OCI-M1 (cell line): ENCODE results near the gene GLUD1.
"Not testable (repeated sequence)": the region's sequence is repeated elsewhere in the genome, so short reads cannot be mapped to it uniquely, and the experiment has no call there.

Experiments
- DNase-seq: peaks from one replicate; lab custom pipeline; 2025; lab: John Stamatoyannopoulos, UW

The GLUD1 gene

DNA sequence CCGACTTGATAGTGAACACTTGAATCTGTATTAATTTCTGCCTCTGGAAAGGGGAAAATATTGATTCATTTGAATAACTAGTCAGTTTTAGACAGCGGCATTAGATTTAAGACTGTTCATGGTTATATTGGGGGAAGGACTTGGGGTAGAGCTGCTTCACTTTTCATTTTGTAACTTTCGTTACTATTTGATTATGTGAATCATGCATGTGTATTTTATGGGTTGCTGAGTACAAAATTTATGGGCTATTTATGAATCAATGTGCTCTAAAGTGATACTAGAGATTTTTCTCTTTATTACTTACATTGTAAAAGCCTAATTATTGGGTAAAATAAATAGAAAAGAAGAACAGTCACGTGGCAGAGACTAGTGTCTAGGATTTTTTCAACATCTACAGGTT lies 4.9 kb downstream of the GLUD1 start:
- no peak for DNase-seq

DNA sequence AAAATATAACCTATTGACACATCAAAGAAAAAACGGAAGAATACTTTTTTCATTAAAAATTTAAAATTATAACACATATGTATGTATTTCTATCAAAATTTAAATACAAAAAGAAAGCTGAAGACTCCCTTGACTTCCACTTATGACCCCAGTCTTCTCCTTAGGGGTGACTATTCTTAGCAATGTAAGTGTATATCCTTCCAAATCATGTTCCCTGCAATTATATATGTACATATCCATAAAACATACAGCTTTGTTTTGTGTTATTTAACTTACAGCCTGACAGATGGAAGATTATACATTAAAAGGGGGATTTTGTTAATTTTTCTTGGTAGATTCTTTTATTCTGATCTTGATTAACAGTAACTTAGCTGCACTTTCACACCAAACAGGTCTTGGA lies 9.1 kb downstream of the GLUD1 start:
- no peak for DNase-seq

DNA sequence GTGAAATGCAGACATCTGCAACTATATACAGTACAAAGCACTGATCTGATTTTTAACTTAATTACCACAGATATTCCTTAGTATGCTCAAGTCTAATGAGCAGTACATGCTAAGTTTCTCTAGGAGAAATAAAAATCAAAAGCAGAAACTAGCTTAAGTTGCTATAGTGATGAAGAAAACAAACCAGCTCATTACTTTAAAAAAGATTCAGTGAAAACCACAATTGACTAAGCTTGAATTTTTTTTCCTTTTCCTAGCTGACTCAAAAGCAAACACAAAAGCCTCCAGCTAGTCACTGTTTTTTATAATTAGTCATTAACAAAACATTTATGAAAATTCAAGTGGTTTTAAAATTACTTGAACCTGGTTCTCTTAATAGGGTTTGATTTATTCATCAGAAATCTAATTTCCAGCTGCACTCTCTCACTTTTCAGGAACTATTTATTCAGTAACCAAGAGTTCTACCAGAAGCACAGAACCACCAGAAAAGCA lies 10.3 kb downstream of the GLUD1 start:
- peak; percentile 13 for DNase-seq

DNA sequence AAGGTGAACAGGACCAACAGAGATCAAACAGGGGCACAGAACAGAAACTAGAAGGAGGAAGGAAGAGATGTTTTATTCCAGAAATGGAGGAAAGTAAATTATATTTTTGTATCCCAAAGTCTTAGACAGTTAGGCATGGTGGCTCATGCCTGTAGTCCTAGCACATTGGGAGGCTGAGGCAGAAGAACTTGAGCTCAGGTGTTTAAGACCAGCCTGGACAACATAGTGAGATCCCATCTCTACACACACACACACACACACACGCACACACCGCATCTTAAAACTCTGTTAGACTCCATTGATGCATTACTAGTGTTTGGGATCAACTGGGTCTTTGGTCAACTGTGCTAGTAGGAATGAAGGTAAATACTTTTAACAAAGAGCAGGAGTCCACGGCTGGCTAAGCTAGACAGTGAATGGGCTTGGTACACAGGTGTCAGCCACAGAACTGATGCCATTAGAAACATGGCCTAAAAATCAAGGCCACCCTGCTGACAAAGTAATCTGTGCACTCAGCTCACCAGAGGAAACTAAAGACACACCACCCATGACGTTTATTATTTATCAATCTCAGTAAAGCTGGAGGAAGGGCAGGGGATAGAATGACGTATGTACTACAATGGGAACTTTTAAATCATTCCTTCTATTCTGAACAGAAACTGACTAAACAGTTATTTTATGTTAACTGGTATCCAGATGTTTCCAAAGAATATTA lies 10.9 kb downstream of the GLUD1 start:
- DNase-seq: not testable (repeated sequence)

DNA sequence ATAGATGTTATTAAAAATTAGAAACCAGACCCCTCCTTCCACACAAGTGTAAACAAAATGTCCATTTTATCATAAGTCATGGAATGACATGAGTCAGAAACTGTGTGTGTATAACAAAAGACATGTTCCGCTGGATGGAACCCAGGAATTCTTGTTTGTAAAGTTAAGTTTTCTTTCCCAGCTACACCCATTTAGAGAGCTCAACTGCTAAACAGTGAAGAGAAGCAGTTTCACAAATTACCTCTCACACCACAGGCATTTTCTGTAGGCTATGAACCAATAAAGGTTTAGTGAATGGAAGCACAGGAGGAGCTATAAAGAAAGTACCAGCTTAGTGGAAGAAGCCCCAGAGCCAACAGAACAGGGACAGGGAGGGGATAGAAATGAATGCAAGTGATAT lies 12.4 kb downstream of the GLUD1 start:
- not testable (repeated sequence) for DNase-seq

DNA sequence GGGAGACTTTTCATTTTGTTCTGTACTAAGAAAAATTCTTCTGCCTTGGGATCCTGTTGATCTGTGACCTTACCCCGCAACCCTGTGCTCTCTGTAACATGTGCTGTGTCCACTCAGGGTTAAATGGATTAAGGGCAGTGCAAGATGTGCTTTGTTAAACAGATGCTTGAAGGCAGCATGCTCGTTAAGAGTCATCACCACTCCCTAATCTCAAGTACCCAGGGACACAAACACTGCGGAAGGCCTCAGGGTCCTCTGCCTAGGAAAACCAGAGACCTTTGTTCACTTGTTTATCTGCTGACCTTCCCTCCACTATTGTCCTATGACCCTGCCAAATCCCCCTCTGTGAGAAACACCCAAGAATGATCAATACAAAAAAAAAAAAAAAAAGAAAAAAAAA lies 13.1 kb downstream of the GLUD1 start:
- DNase-seq: not testable (repeated sequence)

DNA sequence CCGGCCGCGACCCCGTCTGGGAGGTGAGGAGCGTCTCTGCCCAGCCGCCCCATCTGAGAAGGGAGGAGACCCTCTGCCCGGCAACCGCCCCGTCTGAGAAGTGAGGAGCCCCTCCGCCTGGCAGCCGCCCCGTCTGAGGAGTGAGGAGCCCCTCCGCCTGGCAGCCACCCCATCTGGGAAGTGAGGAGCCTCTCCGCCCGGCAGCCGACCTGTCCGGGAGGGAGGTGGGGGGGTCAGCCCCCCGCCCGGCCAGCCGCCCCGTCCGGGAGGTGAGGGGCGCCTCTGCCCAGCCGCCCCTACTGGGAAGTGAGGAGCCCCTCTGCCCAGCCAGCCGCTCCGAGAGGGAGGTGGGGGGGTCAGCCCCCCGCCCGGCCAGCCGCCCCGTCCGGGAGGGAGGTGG lies 14.0 kb downstream of the GLUD1 start:
- not testable (repeated sequence) for DNase-seq

DNA sequence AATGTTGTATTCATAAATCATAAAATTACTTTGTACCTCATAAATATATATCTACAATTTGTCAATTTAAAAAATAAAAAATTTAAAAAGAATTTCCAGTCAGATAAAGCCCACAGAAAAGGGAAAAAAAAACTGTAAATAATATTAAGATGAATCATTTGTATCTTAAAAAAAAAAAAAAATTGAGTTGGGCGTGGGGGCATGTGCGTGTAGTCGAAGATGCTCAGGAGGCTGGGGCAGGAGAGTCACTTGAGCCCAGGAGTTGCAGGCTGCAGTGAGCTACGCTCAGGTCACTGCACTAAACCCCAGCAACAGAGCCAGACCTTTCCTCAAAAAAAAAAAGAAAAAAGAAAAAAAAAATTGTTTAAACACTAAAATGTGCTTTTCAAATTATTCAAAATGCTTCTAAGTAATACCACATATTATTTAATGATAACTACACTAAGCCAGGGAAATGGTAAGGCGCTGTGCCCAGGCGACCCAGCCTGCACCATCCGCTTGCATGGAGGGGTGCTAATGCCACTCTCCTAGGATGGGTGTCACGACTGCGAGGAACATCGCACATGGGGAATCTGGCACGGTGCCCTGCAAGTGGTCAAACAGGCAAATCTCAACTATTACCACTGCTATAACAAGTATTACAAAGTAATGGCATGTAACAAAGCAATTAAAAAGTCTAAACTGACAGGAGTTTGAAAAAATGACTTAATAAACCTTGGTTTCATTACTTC lies 15.4 kb downstream of the GLUD1 start:
- DNase-seq: no peak

DNA sequence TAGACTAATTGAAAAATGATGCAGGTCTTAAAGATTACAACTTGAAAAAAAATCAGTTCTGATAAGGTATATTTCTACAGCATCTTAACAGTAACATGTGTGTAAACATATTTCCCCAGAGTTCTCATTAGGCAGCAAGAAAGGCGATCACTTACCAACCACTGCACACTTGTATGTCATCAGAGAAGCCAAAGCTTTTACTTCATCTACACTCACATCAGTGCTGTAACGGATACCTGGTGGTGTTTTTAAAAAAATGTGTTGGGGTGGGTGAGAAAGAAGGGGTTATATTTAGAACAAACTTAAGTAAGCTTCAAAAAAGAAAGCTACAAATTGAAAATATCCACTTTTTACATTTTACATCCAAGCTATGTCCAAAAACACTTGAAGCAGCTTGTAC lies 18.2 kb downstream of the GLUD1 start:
- DNase-seq: not testable (repeated sequence)

DNA sequence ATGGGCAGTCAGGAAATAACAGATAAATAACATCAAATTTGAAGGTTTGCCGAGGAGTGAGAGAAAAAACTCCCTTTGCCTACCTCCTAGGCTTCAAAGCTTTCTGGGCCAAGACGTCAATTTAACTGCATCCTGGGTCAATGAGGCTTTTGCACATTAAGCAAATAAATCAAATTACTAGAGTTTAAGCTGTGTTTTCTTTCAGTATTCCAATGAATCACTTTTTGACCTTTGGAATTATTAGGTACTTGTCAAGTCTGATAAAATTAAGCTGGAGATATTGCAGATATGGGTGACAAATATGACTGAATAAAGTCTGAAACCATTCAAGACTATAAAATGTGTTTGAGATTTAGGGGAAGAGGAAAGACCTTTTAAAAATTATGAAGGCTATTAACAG lies 22.2 kb downstream of the GLUD1 start:
- DNase-seq: no peak

DNA sequence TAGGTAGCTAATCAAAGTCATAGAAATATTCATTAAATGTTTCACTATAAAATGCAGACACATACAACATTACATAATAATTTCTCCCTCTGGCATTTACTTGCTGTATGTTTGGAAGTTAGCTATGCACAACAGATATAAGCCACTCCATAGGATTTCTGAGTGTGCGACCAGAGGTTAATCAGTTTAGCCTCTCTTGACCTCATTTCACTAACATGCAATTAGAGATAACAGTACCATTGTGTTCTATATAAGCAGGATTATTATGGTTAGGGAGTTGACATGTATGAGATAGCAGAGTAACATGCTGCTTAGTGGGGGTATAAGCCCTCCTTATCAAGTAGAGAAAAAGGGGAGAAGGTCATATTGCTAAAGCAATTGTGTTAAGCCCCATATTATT lies 26.4 kb downstream of the GLUD1 start:
- DNase-seq: no peak

DNA sequence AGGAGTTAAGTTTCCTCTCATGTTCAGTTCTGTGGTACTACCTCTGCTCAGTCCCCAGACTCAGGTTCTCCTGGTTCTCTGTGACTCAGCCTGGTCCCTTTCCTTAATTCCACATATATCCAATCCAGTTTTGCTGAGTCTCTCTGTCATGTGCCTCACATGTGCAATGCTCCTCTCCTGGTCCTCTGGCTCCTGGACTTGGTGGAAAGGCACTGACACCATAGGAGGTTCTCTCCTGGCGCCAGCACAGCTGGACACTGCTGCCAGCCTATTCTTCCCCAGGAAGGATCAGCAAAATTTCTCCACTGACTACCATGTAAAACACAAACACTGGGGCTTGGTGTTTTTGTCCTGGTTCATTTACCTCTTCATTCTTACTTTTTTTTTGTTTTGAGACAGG lies 27.8 kb downstream of the GLUD1 start:
- DNase-seq: no peak

DNA sequence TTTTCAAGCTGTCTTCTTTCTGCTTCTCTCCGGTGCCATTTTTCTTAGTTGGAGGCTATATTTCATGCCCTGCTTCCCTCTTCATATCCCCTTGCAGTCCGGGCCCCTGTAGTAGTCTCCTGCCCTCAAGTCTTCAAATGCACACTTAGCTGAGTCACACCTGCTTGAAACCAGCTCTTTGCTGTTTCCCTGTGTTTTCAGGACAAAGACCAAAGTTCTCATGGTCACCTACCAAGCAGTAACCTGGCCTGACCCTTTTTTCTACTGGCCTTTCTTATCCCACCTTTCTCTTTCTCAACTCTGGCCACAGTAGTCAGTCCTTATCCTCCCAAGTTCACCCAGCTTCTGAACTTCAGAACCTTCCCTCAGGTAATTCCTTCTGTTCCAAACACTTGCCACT lies 28.5 kb downstream of the GLUD1 start:
- DNase-seq: no peak

DNA sequence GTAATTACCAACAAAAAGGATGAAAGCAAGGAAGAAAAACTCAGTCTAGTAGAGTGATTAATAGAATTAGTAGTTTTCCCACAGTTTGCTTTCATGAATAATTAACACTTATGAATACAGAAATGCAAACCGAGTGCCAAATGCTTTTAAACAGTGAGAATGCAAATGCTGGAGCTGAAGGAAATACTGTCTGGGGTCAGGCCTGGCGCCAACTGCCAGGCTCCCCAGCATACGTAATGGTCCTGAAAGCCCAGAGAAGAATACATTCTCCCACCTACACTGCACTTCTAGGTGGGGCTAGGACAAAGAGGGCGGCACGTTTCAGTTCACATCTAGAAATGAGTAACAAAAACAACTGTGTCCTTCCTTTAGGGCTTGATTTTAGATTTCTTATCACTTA lies 30.0 kb downstream of the GLUD1 start:
- DNase-seq: no peak

DNA sequence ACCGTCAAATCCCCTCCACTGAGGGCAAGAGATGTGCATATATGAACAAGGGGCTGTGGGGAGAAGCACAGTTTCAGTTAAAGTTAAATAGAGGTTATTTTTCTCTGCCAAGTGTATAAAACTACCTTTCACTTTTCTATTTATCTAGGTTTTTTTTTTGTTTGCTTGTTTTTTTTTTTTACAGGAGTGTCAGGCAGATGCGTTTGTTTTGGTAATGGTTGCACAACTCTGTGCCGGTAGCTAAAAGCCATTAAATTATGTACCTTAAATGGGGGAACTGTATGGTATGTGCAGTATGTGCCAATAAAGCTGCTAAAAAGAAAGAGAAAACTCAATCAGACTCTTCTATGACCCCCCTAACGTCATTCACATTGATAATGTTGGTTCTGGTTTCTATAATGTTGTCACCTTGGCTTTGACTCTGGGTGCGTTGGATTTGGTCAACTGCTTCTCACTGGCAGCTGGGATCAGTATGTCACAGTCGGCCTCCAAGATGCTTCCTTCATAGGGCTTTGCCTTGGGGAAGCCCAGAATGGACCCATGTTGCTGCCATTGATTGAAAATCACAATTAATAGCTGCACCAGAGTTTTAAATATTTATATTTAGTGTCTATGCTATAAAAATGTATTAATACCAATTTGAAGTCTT lies 34.2 kb downstream of the GLUD1 start:
- no peak for DNase-seq

DNA sequence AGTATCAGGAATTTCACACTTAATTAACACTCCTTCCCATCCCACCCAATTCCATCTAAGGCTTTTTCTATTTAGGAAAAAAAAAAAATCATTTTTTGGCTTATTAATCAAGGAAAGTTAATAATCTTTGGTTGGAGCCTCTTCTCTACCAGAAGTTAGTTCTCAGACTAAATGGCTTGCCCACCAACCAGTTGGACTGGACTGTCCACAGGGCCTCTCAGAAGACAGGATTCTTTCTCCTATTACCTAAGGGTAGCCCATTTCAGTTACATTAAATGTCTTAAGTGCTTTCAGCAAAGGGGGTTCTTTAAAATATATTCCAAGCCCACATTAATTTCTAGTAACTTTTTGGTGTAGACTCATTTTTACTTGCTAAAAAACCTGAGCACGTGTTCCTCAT lies 35.2 kb downstream of the GLUD1 start:
- DNase-seq: no peak

DNA sequence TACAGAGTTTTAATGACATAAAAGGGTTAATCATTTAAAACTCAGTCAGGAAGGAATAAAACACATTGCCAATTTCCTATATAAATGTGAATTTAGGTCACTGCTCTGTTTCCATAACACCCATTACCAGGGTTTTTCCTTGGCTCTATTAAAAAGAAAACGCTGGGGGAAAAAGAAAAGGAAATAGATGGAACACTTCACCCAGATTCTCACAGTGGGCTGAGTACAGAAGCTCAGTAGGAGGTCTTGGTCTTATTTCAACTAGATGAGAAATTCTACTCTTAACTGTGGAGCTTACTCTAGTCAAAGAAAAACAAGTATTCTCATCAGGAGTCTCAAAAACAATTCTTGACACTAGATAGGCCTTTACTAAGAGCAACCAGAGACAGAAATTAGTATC lies 36.5 kb downstream of the GLUD1 start:
- DNase-seq: no peak

DNA sequence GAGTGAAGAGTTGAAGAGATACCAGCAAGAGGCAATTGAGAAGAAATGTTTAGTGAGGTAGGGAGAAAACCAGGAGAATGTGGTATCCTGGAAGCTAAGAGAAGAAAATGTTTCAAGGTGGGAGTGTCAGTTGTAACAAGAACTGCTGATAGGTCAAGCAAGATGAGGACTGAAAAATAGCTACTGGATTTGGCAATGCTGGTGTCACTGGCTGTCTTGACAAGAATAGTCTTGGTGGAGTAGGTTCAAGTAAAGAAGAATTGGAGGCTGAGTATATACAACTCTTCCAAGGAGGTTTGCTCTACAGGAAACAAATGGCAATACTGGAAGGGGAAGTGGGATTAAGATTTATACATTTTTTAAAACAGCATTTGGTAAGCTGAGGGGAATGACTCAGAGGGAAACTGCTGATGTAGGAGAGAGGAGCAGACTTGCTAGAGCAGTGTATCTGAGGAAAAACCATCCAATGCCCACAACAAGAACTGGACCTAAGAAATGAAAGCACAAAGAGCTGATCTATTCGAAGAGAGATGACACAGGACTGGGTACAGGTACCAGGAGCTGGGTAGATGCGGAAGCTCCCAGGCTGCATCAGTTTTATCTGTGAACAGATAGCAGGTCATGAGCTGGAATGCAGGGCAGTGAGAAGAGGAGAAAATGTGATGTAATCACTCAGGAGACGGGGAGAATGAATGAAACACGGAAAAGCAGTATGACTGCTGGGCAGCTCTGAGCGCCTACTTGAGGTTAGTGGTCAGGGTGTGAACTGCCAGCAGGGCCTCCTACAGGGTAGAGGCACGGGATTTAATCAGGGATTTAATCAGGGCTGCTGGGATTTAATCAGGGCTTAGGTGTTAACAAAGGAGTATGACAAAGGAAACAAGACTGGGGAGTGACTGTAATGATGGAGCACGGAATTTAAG lies 40.0 kb downstream of the GLUD1 start:
- no peak for DNase-seq

DNA sequence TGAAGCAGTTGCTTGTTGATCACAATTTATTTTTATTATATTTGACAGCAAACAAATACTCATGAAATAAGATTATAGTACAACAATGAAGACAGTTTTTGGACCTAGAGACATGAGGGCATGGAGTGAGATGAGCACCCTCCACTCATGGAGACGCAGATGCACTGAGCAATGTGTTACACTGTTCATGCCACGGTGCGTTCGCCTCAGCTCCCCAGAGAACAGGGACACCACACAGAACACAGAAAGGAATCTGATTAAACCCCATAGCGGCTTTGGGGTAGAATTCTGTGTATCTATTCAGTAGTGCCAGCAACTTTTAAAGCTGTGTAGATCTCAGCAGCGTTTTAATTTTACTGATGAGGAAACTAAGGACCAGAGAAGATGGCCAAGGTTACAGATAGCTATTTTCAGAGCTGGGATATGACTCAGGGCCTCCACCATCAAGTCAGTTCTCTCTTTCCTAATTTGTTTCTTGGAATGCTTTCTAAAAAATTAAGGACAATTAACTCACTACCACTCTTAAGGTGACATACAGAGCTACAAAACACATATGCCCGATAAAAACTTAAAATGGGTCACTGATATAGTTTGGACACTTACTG lies 41.0 kb downstream of the GLUD1 start:
- DNase-seq: no peak

DNA sequence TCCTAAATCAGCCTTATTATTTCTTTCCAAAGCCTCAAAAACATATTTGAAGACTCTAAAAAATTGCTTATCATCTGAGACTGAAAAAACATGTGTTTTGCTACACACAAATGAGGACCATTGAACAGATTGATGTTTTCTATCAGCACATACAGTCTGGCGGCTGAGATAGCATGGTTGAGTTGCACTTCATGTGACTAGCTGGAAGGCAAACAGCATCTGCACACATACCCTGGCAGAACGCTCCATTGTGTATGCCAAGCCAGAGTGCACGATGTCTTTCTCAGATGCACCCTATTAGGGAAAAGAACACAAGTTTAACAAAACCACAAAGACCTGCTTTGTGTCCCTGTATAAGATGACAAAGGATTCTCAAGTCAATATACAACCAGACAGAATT lies 41.5 kb downstream of the GLUD1 start:
- no peak for DNase-seq

DNA sequence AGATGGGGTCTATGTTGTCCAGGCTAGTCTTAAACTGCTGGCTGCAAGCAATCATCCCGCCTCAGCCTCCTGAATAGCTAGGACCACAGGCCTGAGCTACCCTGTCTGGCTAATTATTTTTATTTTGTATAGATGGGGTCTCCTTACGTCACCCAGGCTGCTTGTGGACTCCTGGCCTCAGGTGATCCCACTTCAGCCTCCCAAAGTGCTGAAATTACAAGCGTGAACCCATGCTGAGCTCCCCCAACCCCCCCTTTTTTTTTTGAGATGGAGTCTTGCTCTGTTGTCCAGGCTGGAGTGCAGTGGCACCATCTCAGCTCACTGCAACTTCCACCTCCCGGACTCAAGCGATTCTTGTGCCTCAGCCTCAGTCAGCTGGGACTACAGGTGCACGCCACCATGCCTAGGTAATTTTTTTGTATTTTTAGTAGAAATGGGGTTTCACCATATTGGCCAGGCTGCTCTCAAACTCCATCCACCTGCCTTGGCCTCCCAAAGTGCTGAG lies 49.2 kb downstream of the GLUD1 start:
- no peak for DNase-seq
